Panc1 (cell line): ENCODE measurements around the gene PTPRO.

Experiments used
- POLR2AphosphoS5 ChIP-seq: IDR thresholded peaks from 2 replicates; pipeline ENCODE4 v1.6.1; 2012; ENCODE audit warnings: mild to moderate bottlenecking, low read depth, low read length, moderate library complexity
- SIN3A ChIP-seq: IDR thresholded peaks from 2 replicates; pipeline ENCODE4 v1.6.1; 2012; ENCODE audit warnings: low read depth, mild to moderate bottlenecking, low read length, moderate library complexity, borderline replicate concordance; ENCODE audit not compliant: insufficient read depth
- TCF7L2 ChIP-seq: IDR thresholded peaks from 2 replicates; pipeline ENCODE4 v1.6.1; 2011; ENCODE audit warnings: mild to moderate bottlenecking, low read depth, low read length, inconsistent platforms
- TF ChIP-seq, protein P1 (sequence below): fragments of 450-650 bp; IDR thresholded peaks from 2 replicates; pipeline ENCODE4 v1.5.1; 2017; ENCODE audit warnings: mild to moderate bottlenecking
- TF ChIP-seq, protein P2 (sequence below), 2 experiments: IDR thresholded peaks; 2 replicates each; pipeline ENCODE4 v1.6.1; 2011 to 2012; ENCODE audit warnings: low read depth in 2 of 2, control low read depth in 1 of 2, low read length in 1 of 2, mild to moderate bottlenecking in 1 of 2, moderate library complexity in 1 of 2; ENCODE audit not compliant: insufficient read depth in 1 of 2

GRCh38 chr12:15555446-15555845, 233.1 kb downstream of the PTPRO start:
- TF ChIP-seq, protein P1, sequence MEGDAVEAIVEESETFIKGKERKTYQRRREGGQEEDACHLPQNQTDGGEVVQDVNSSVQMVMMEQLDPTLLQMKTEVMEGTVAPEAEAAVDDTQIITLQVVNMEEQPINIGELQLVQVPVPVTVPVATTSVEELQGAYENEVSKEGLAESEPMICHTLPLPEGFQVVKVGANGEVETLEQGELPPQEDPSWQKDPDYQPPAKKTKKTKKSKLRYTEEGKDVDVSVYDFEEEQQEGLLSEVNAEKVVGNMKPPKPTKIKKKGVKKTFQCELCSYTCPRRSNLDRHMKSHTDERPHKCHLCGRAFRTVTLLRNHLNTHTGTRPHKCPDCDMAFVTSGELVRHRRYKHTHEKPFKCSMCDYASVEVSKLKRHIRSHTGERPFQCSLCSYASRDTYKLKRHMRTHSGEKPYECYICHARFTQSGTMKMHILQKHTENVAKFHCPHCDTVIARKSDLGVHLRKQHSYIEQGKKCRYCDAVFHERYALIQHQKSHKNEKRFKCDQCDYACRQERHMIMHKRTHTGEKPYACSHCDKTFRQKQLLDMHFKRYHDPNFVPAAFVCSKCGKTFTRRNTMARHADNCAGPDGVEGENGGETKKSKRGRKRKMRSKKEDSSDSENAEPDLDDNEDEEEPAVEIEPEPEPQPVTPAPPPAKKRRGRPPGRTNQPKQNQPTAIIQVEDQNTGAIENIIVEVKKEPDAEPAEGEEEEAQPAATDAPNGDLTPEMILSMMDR, result no peak
- TF ChIP-seq TCF7L2 (no peak), POLR2AphosphoS5 (no peak), SIN3A (no peak)
- TF ChIP-seq, protein P2, sequence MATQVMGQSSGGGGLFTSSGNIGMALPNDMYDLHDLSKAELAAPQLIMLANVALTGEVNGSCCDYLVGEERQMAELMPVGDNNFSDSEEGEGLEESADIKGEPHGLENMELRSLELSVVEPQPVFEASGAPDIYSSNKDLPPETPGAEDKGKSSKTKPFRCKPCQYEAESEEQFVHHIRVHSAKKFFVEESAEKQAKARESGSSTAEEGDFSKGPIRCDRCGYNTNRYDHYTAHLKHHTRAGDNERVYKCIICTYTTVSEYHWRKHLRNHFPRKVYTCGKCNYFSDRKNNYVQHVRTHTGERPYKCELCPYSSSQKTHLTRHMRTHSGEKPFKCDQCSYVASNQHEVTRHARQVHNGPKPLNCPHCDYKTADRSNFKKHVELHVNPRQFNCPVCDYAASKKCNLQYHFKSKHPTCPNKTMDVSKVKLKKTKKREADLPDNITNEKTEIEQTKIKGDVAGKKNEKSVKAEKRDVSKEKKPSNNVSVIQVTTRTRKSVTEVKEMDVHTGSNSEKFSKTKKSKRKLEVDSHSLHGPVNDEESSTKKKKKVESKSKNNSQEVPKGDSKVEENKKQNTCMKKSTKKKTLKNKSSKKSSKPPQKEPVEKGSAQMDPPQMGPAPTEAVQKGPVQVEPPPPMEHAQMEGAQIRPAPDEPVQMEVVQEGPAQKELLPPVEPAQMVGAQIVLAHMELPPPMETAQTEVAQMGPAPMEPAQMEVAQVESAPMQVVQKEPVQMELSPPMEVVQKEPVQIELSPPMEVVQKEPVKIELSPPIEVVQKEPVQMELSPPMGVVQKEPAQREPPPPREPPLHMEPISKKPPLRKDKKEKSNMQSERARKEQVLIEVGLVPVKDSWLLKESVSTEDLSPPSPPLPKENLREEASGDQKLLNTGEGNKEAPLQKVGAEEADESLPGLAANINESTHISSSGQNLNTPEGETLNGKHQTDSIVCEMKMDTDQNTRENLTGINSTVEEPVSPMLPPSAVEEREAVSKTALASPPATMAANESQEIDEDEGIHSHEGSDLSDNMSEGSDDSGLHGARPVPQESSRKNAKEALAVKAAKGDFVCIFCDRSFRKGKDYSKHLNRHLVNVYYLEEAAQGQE (IDR thresholded peaks at IDR 0.05; ENCODE audit: insufficient read depth in 1 of 2, low read depth in 2 of 2, low read length in 1 of 2), result no peak
